PC-3 (cell line): ENCODE measurements around the gene ODC1. TPM values are rescaled to one million over a fixed set of nuclear protein-coding genes. Genes with fewer than 3 reads are reported as not detected.

Experiments
- ATAC-seq: fragments of 200-7000 bp; cut with Tn5 transposase; 2 replicates; pipeline ENCODE4 v1.9.1; 2020; ENCODE audit warnings: mild to moderate bottlenecking, moderate library complexity
- BruUV-seq: library from RNA; stranded (reverse); fragments of 400-500 nt; replicated peaks from 2 replicates; lab custom pipeline; 2021; lab: Mats Ljungman, UMichigan
- CTCF ChIA-PET: fragments of 300-600 bp; sonication (Branson Sonifier 250); formaldehyde crosslinking; loops from one replicate; lab custom pipeline; 2022; ENCODE audit warnings: antibody characterized with exemption; lab: Charles Lee
- POLR2A ChIA-PET: fragments of 300-600 bp; sonication (Branson Sonifier 250); formaldehyde crosslinking; loops from one replicate; lab custom pipeline; 2022; ENCODE audit warnings: antibody characterized with exemption; ENCODE audit not compliant: unreplicated experiment; lab: Charles Lee
- DNase-seq: peaks from one replicate; pipeline ENCODE4 v3.0.0-alpha.2; 2015
- H2AFZ ChIP-seq: fragments of 300-600 bp; sonication (generic); 2 replicates; pipeline ENCODE4 v1.6.0; 2016; ENCODE audit warnings: antibody characterized with exemption, low read length
- H3F3A ChIP-seq: fragments of 300-600 bp; sonication (generic); one replicate; pipeline ENCODE4 v1.6.0; 2017; ENCODE audit warnings: antibody characterized with exemption, low read length, control low read depth, mild to moderate bottlenecking; ENCODE audit not compliant: unreplicated experiment
- H3K27ac ChIP-seq: fragments of 300-600 bp; sonication (generic); 2 replicates; pipeline ENCODE4 v1.5.1; 2016; ENCODE audit warnings: mild to moderate bottlenecking, low read length
- H3K27me3 ChIP-seq: fragments of 300-600 bp; sonication (generic); 2 replicates; pipeline ENCODE4 v1.6.1; 2016; ENCODE audit warnings: low read length, mixed read lengths
- H3K36me3 ChIP-seq: fragments of 300-600 bp; sonication (generic); 2 replicates; pipeline ENCODE4 v1.6.1; 2016; ENCODE audit warnings: low read depth, mixed run types, low read length, mixed read lengths
- H3K4me1 ChIP-seq: fragments of 300-600 bp; sonication (generic); 2 replicates; pipeline ENCODE4 v1.5.1; 2016; ENCODE audit warnings: low read length; ENCODE audit not compliant: insufficient read depth
- H3K4me2 ChIP-seq: fragments of 300-600 bp; sonication (generic); 2 replicates; pipeline ENCODE4 v1.6.0; 2016; ENCODE audit warnings: low read length
- H3K4me3 ChIP-seq: fragments of 300-600 bp; sonication (generic); 2 replicates; pipeline ENCODE4 v1.5.1; 2016; ENCODE audit warnings: mild to moderate bottlenecking, low read length, mixed read lengths
- H3K79me2 ChIP-seq: fragments of 300-600 bp; sonication (generic); 2 replicates; pipeline ENCODE4 v1.6.1; 2017; ENCODE audit warnings: low read length, mixed read lengths
- H3K9ac ChIP-seq: fragments of 300-600 bp; sonication (generic); 2 replicates; pipeline ENCODE4 v1.6.0; 2016; ENCODE audit warnings: mild to moderate bottlenecking, low read length
- H3K9me2 ChIP-seq: fragments of 300-600 bp; sonication (generic); replicated peaks from 2 replicates; pipeline ENCODE4 v1.6.1; 2016; ENCODE audit warnings: mixed run types, low read length, mixed read lengths
- H3K9me3 ChIP-seq: fragments of 300-600 bp; sonication (generic); 2 replicates; pipeline ENCODE4 v1.6.1; 2016; ENCODE audit warnings: low read length, mixed read lengths
- H4K20me1 ChIP-seq: fragments of 300-600 bp; sonication (generic); 2 replicates; pipeline ENCODE4 v1.6.1; 2016; ENCODE audit warnings: low read length, mixed read lengths
- CTCF ChIP-seq: fragments of 300-600 bp; sonication (generic); conservative IDR thresholded peaks from 2 replicates; pipeline ENCODE4 v1.5.1; 2017; ENCODE audit warnings: antibody characterized with exemption, low read depth, mild to moderate bottlenecking, low read length
- EZH2 ChIP-seq: fragments of 300-600 bp; sonication (generic); IDR thresholded peaks from one replicate; pipeline ENCODE4 v1.6.1; 2017; ENCODE audit warnings: antibody characterized with exemption, mild to moderate bottlenecking, low read length; ENCODE audit not compliant: unreplicated experiment
- EZH2phosphoT487 ChIP-seq: fragments of 300-600 bp; sonication (generic); IDR thresholded peaks from 2 replicates; pipeline ENCODE4 v1.6.1; 2018; ENCODE audit warnings: mild to moderate bottlenecking, antibody characterized with exemption, low read length, borderline replicate concordance
- intact Hi-C: fragments of 100-400 bp; cut with micrococcal nuclease; formaldehyde crosslinking; loops from 2 replicates; pipeline ENCODE4 v1.9.0; 2023
- total RNA-seq: library from RNA; depleted of rRNA; stranded (reverse); fragments of >200 nt; gene quantifications from 2 replicates; pipeline ENCODE4 v1.2.3, GENCODE V29; 2014

Gene ODC1
- total RNA-seq, 1 experiment from 2014 or later: 712 TPM

GRCh38 chr2:10400978-10401951, 46.9 kb downstream of the ODC1 start:
- H2AFZ ChIP-seq: no peak overlapping the region
- CTCF ChIA-PET: no interaction called here
- H3K27me3 ChIP-seq: no peaks in the 10 kb centered on the region
- peaks cover 58% of the 10 kb centered on the region for H3K4me1 ChIP-seq
- peaks cover 15% of the 10 kb centered on the region for H3F3A ChIP-seq
- peaks cover 67% of the 10 kb centered on the region for H3K79me2 ChIP-seq
- no peaks in the 10 kb centered on the region for H3K9me3 ChIP-seq
- BruUV-seq: no TSS peak
- H4K20me1 ChIP-seq: no peaks in the 10 kb centered on the region
- H3K4me2 ChIP-seq: 0 out of 2 replicates have a peak overlapping the region, but pooled peaks have one; percentile 24
- H3K9me2 ChIP-seq: no peaks in the 10 kb centered on the region
- H3K27ac ChIP-seq: peak overlapping the region; percentile 99
- POLR2A ChIA-PET: no interaction called here
- intact Hi-C loops: no loop called here
- H3K4me3 ChIP-seq: no peak overlapping the region
- H3K36me3 ChIP-seq: peaks cover 36% of the 10 kb centered on the region
- TF ChIP-seq CTCF: no peak
- ATAC-seq: no peak
- no peak for DNase-seq
- peak overlapping the region; percentile 27 for H3K9ac ChIP-seq

GRCh38 chr2:10400568-10400977, 47.6 kb downstream of the ODC1 start:
- no peak overlapping the region for H2AFZ ChIP-seq

More at GRCh38 chr2:10400568-10400977, 47.6 kb downstream of the ODC1 start:
- intact Hi-C loops: no loop called here
- Histone ChIP-seq H3K27me3 (no peaks in the 10 kb centered on the region), H3K27ac (peak overlapping the region; percentile 99), H3K36me3 (peaks cover 34% of the 10 kb centered on the region), H3K9me2 (no peaks in the 10 kb centered on the region), H3K4me3 (no peak overlapping the region), H3K79me2 (peaks cover 67% of the 10 kb centered on the region), H4K20me1 (no peaks in the 10 kb centered on the region), H3K9ac (peak overlapping the region; percentile 27), H3K4me2 (no peak overlapping the region), H3K4me1 (peaks cover 52% of the 10 kb centered on the region), H3K9me3 (no peaks in the 10 kb centered on the region), H3F3A (peaks cover 15% of the 10 kb centered on the region)
- ATAC-seq: no peak
- POLR2A ChIA-PET: no interaction called here
- no peak for TF ChIP-seq CTCF
- no peak for TF ChIP-seq EZH2phosphoT487
- no peak for TF ChIP-seq EZH2
- CTCF ChIA-PET: no interaction called here
- no TSS peak for BruUV-seq
- peak; percentile 59 for DNase-seq
